ENCODE data around the gene SASH1. TPM values are rescaled to one million over a fixed set of nuclear protein-coding genes. Genes with fewer than 3 reads are reported as not detected.

The SASH1 gene
- total RNA-seq, 2 experiments from 2014 or later = not detected

- Mint-ChIP-seq H3K27me3 (peaks cover 2% of the 10 kb centered on the region), H3K36me3 (no peaks in the 10 kb centered on the region), H3K4me1 (no peaks in the 10 kb centered on the region), H3K4me3 (no peak overlapping the region), H3K27ac (no peak overlapping the region), H3K9me3 (no peaks in the 10 kb centered on the region)
- POLR2A ChIA-PET = no interaction called here
- DNase-seq = no peak
- no peak for ATAC-seq (ENCODE audit: low read depth)
These were observed 26.3 kb upstream of the SASH1 start for GRCh38 chr6:148316308-148316707.

- no peak overlapping the region for H3K27ac Mint-ChIP-seq
- no peaks in the 10 kb centered on the region for H3K9me3 Mint-ChIP-seq
These were observed 25.6 kb upstream of the SASH1 start for GRCh38 chr6:148317051-148317450.

GRCh38 chr6:148317739-148318138, 24.9 kb upstream of the SASH1 start:
- Mint-ChIP-seq H3K27ac (no peak overlapping the region), H3K36me3 (no peaks in the 10 kb centered on the region), H3K4me3 (no peak overlapping the region), H3K4me1 (no peaks in the 10 kb centered on the region), H3K9me3 (no peaks in the 10 kb centered on the region), H3K27me3 (peaks cover 2% of the 10 kb centered on the region)
- DNase-seq (no peak), ATAC-seq (ENCODE audit: low read depth) (no peak)
- POLR2A ChIA-PET = no interaction called here

More at GRCh38 chr6:148317051-148317450, 25.6 kb upstream of the SASH1 start:
- ATAC-seq (ENCODE audit: low read depth) = no peak
- Mint-ChIP-seq H3K4me1 (no peaks in the 10 kb centered on the region), H3K36me3 (no peaks in the 10 kb centered on the region), H3K27me3 (peaks cover 2% of the 10 kb centered on the region), H3K4me3 (no peak overlapping the region)
- no peak for DNase-seq
- POLR2A ChIA-PET = no interaction called here

- Mint-ChIP-seq H3K27ac (no peak overlapping the region), H3K4me1 (no peaks in the 10 kb centered on the region), H3K4me3 (no peak overlapping the region), H3K27me3 (peaks cover 4% of the 10 kb centered on the region), H3K36me3 (no peaks in the 10 kb centered on the region), H3K9me3 (peaks cover 2% of the 10 kb centered on the region)
- POLR2A ChIA-PET = no interaction called here
- ATAC-seq (ENCODE audit: low read depth) (no peak), DNase-seq (no peak)
These were observed 19.9 kb upstream of the SASH1 start for GRCh38 chr6:148322704-148323103.

- Mint-ChIP-seq H3K36me3 (no peaks in the 10 kb centered on the region), H3K4me3 (no peak overlapping the region), H3K9me3 (peaks cover 2% of the 10 kb centered on the region), H3K27ac (no peak overlapping the region), H3K4me1 (no peaks in the 10 kb centered on the region), H3K27me3 (peaks cover 4% of the 10 kb centered on the region)
- POLR2A ChIA-PET = no interaction called here
- DNase-seq (no peak), ATAC-seq (ENCODE audit: low read depth) (no peak)
These were observed 19.3 kb upstream of the SASH1 start for GRCh38 chr6:148323344-148323743.

GRCh38 chr6:148324297-148324985, 18.2 kb upstream of the SASH1 start:
- POLR2A ChIA-PET = no interaction called here
- H3K27ac Mint-ChIP-seq = no peak overlapping the region
- peaks cover 8% of the 10 kb centered on the region for H3K27me3 Mint-ChIP-seq
- no peak overlapping the region for H3K4me3 Mint-ChIP-seq
- ATAC-seq (ENCODE audit: low read depth) = no peak
- no peak for DNase-seq
- H3K9me3 Mint-ChIP-seq = peaks cover 2% of the 10 kb centered on the region
- H3K36me3 Mint-ChIP-seq = no peaks in the 10 kb centered on the region
- H3K4me1 Mint-ChIP-seq = no peaks in the 10 kb centered on the region

GRCh38 chr6:148325316-148326068, 17.1 kb upstream of the SASH1 start:
- Mint-ChIP-seq H3K27me3 (peaks cover 17% of the 10 kb centered on the region), H3K4me1 (no peaks in the 10 kb centered on the region), H3K4me3 (no peak overlapping the region), H3K27ac (no peak overlapping the region), H3K36me3 (no peaks in the 10 kb centered on the region), H3K9me3 (peaks cover 2% of the 10 kb centered on the region)
- DNase-seq (no peak), ATAC-seq (ENCODE audit: low read depth) (no peak)
- POLR2A ChIA-PET = no interaction called here

GRCh38 chr6:148328876-148329555, 13.6 kb upstream of the SASH1 start:
- ATAC-seq (ENCODE audit: low read depth) (no peak), DNase-seq (no peak)
- no peak overlapping the region for H3K4me3 Mint-ChIP-seq
- POLR2A ChIA-PET = no interaction called here
- peaks cover 2% of the 10 kb centered on the region for H3K9me3 Mint-ChIP-seq
- peaks cover 21% of the 10 kb centered on the region for H3K27me3 Mint-ChIP-seq
- H3K27ac Mint-ChIP-seq = no peak overlapping the region
- H3K36me3 Mint-ChIP-seq = no peaks in the 10 kb centered on the region
- H3K4me1 Mint-ChIP-seq = no peaks in the 10 kb centered on the region

GRCh38 chr6:148329596-148330381, 12.8 kb upstream of the SASH1 start:
- Mint-ChIP-seq H3K9me3 (peaks cover 2% of the 10 kb centered on the region), H3K4me1 (no peaks in the 10 kb centered on the region), H3K36me3 (no peaks in the 10 kb centered on the region), H3K27ac (no peak overlapping the region), H3K4me3 (no peak overlapping the region), H3K27me3 (peaks cover 21% of the 10 kb centered on the region)
- POLR2A ChIA-PET = no interaction called here
- ATAC-seq (ENCODE audit: low read depth) (no peak), DNase-seq (no peak)

- Mint-ChIP-seq H3K4me3 (no peak overlapping the region), H3K27ac (no peak overlapping the region), H3K27me3 (peaks cover 21% of the 10 kb centered on the region), H3K9me3 (no peaks in the 10 kb centered on the region), H3K36me3 (no peaks in the 10 kb centered on the region), H3K4me1 (no peaks in the 10 kb centered on the region)
- ATAC-seq (ENCODE audit: low read depth) (no peak), DNase-seq (no peak)
- POLR2A ChIA-PET = no interaction called here
These were observed 10.6 kb upstream of the SASH1 start for GRCh38 chr6:148332088-148332487.

- no peak overlapping the region for H3K4me3 Mint-ChIP-seq
- no peak overlapping the region for H3K27ac Mint-ChIP-seq
- no peak for DNase-seq
- no peak for ATAC-seq (ENCODE audit: low read depth)
- peaks cover 10% of the 10 kb centered on the region for H3K27me3 Mint-ChIP-seq
- peaks cover under 1% of the 10 kb centered on the region for H3K4me1 Mint-ChIP-seq
- H3K9me3 Mint-ChIP-seq = no peaks in the 10 kb centered on the region
- POLR2A ChIA-PET = no interaction called here
- no peaks in the 10 kb centered on the region for H3K36me3 Mint-ChIP-seq
These were observed 5.7 kb upstream of the SASH1 start for GRCh38 chr6:148336901-148337300.

- DNase-seq (no peak), ATAC-seq (ENCODE audit: low read depth) (no peak)
- Mint-ChIP-seq H3K27me3 (peaks cover 32% of the 10 kb centered on the region), H3K4me1 (peaks cover 6% of the 10 kb centered on the region), H3K4me3 (no peak overlapping the region), H3K36me3 (no peaks in the 10 kb centered on the region), H3K9me3 (no peaks in the 10 kb centered on the region), H3K27ac (no peak overlapping the region)
- POLR2A ChIA-PET = no interaction called here
These were observed 2.9 kb upstream of the SASH1 start for GRCh38 chr6:148339766-148340165.

- no peak overlapping the region for H3K4me3 Mint-ChIP-seq
- no peaks in the 10 kb centered on the region for H3K9me3 Mint-ChIP-seq
- H3K4me1 Mint-ChIP-seq = peaks cover 6% of the 10 kb centered on the region
- DNase-seq (no peak), ATAC-seq (ENCODE audit: low read depth) (no peak)
- H3K27me3 Mint-ChIP-seq = peaks cover 39% of the 10 kb centered on the region
- POLR2A ChIA-PET = no interaction called here
- no peak overlapping the region for H3K27ac Mint-ChIP-seq
- H3K36me3 Mint-ChIP-seq = no peaks in the 10 kb centered on the region
These were observed 1.9 kb upstream of the SASH1 start for GRCh38 chr6:148340586-148341297.

Data from activated naive CD8-positive, alpha-beta T cell treated with anti-CD3 and anti-CD28 coated beads, Interleukin-2, amount 10 ng/mL, durations not matched to agents 7 days and 5 days (primary cell).